Testis (tissue), 2 donors: ENCODE data around the gene PAX8.

Experiments used
- POLR2A ChIP-seq: fragments of 450-650 bp; IDR thresholded peaks from one replicate; pipeline ENCODE4 v1.6.1; 2017; ENCODE audit warnings: antibody characterized with exemption, mild to moderate bottlenecking, moderate library complexity
- TF ChIP-seq, protein P1 (sequence below), 3 experiments: fragments of 450-650 bp in 2 of 3; fragments of 200-600 bp in 1 of 3; sonication (generic) in 1 of 3; IDR thresholded peaks; one replicate each; pipeline ENCODE4 v1.5.1; 2016 to 2019; ENCODE audit warnings: antibody characterized with exemption in 3 of 3, mild to moderate bottlenecking in 2 of 3, moderate library complexity in 1 of 3

DNA sequence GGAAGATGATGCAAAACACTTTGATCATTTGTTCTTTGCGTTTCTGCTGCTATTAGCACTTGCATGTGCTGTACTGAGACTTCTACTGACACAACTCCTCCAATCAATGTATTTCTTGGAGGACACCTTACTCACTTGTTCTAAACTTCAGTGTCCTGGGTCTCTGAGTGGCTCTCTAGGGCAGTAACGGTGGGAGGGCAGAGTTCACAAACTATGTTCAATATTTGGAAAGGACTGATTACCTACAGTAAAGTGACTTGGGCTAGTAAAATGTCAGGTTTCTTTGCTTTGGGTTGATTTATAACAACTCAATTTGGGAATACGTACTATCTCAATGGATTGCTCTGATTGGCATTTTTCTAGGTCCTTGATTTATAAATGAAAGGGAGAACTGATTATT, 49.3 kb upstream of the PAX8 start:
- TF ChIP-seq, protein P1, sequence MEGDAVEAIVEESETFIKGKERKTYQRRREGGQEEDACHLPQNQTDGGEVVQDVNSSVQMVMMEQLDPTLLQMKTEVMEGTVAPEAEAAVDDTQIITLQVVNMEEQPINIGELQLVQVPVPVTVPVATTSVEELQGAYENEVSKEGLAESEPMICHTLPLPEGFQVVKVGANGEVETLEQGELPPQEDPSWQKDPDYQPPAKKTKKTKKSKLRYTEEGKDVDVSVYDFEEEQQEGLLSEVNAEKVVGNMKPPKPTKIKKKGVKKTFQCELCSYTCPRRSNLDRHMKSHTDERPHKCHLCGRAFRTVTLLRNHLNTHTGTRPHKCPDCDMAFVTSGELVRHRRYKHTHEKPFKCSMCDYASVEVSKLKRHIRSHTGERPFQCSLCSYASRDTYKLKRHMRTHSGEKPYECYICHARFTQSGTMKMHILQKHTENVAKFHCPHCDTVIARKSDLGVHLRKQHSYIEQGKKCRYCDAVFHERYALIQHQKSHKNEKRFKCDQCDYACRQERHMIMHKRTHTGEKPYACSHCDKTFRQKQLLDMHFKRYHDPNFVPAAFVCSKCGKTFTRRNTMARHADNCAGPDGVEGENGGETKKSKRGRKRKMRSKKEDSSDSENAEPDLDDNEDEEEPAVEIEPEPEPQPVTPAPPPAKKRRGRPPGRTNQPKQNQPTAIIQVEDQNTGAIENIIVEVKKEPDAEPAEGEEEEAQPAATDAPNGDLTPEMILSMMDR (IDR thresholded peaks at IDR 0.05): no peak
- TF ChIP-seq POLR2A: no peak
